Natural killer cell (primary cell): ENCODE measurements around the gene FRAT2. TPM values are rescaled to one million over a fixed set of nuclear protein-coding genes. Genes with fewer than 3 reads are reported as not detected.
A peak's percentile ranks its signal among the peaks of the same experiment; 100 is the strongest.

Experiments used
- ATAC-seq, 3 donors: fragments of 150-1000 bp in 2 of 3; fragments of 200-7000 bp in 1 of 3; cut with Tn5 transposase; 1 replicate in 1 of 3; 2 replicates in 2 of 3; pipeline ENCODE4 v1.10.0; 2021; ENCODE audit warnings: mild to moderate bottlenecking in 2 of 3, moderate library complexity in 2 of 3
- DNase-seq, 2 donors: peaks; one replicate each; pipeline versions ENCODE4 v3.0.0 to v3.0.0-alpha.2; 2013 to 2021; ENCODE audit warnings: mixed read lengths in 1 of 2
- H3K27ac ChIP-seq: one replicate; pipeline ENCODE4 v1.5.1; 2013; ENCODE audit warnings: mild to moderate bottlenecking, low read length
- H3K27me3 ChIP-seq: one replicate; pipeline ENCODE4 v1.6.1; 2013; ENCODE audit warnings: low read length; ENCODE audit not compliant: control insufficient read depth, insufficient read depth
- H3K36me3 ChIP-seq: one replicate; pipeline ENCODE4 v1.6.1; 2013; ENCODE audit warnings: low read length; ENCODE audit not compliant: control insufficient read depth, insufficient read depth
- H3K4me1 ChIP-seq: one replicate; pipeline ENCODE4 v1.6.1; 2013; ENCODE audit warnings: low read length; ENCODE audit not compliant: control insufficient read depth, insufficient read depth
- H3K4me3 ChIP-seq: one replicate; pipeline ENCODE4 v1.5.1; 2013; ENCODE audit warnings: low read length
- H3K9me3 ChIP-seq: one replicate; pipeline ENCODE4 v1.6.1; 2013; ENCODE audit warnings: low read length; ENCODE audit not compliant: control insufficient read depth, insufficient read depth
- H3K27ac Mint-ChIP-seq, 2 donors: one replicate each; pipeline ENCODE4 v1.8.0; 2022; ENCODE audit warnings: mild to moderate bottlenecking in 2 of 2, mixed read lengths in 2 of 2, moderate library complexity in 1 of 2
- H3K27me3 Mint-ChIP-seq, 2 donors: one replicate each; pipeline ENCODE4 v1.8.0; 2022; ENCODE audit warnings: low read depth in 2 of 2, mixed read lengths in 2 of 2
- H3K36me3 Mint-ChIP-seq: one replicate; pipeline ENCODE4 v1.8.0; 2022; ENCODE audit warnings: mixed read lengths
- H3K4me1 Mint-ChIP-seq, 2 donors: one replicate each; pipeline ENCODE4 v1.8.0; 2022; ENCODE audit warnings: mixed read lengths in 2 of 2
- H3K4me3 Mint-ChIP-seq: one replicate; pipeline ENCODE4 v1.8.0; 2022; ENCODE audit warnings: mild to moderate bottlenecking, moderate library complexity, mixed read lengths
- H3K9me3 Mint-ChIP-seq, 2 donors: one replicate each; pipeline ENCODE4 v1.8.0; 2022; ENCODE audit warnings: mixed read lengths in 2 of 2
- CTCF ChIP-seq: fragments of 200-600 bp; IDR thresholded peaks from one replicate; pipeline ENCODE4 v1.8.0; 2022; ENCODE audit warnings: antibody characterized with exemption
- WGBS: methylation state at CpG from one replicate; pipeline ENCODE4 v1.1.7; 2013; ENCODE audit warnings: missing lambda C conversion rate; ENCODE audit not compliant: insufficient coverage; 5-methylcytosine and 5-hydroxymethylcytosine counted together
- intact Hi-C: fragments of 100-400 bp; cut with micrococcal nuclease; formaldehyde crosslinking; loops from one replicate; pipeline ENCODE4 v1.14.2; 2022
- total RNA-seq, 4 donors: library from RNA; stranded (reverse); fragments of 120-200 nt in 1 of 4; gene quantifications; one replicate each; pipeline versions ENCODE4 v1.2.3 to v1.2.4, GENCODE V29; 2013 to 2022

FRAT2 gene
- total RNA-seq, 3 donors from 2014 or later (not counting 1 experiment from before 2014, with no cell fraction given): 18.7 to 23.4 (median 22.2) TPM

- Mint-ChIP-seq H3K4me3 (no peak overlapping the region), H3K27ac (peak overlapping the region in 1 of 2 donors; percentile 14), H3K27me3 (no peaks in the 10 kb centered on the region), H3K9me3 (no peaks in the 10 kb centered on the region), H3K4me1 (no peaks in the 10 kb centered on the region), H3K36me3 (no peaks in the 10 kb centered on the region)
- DNase-seq (no peak), ATAC-seq (peak in 1 of 3 donors; percentile 19)
- H3K27ac ChIP-seq: no peak overlapping the region
- H3K36me3 ChIP-seq: peaks cover 36% of the 10 kb centered on the region
- no peak for TF ChIP-seq CTCF
- no peaks in the 10 kb centered on the region for H3K9me3 ChIP-seq
- H3K27me3 ChIP-seq: no peaks in the 10 kb centered on the region
- WGBS: 79% methylated on average over 6 of the region's 6 CpGs
- intact Hi-C loops: no loop called here
- H3K4me3 ChIP-seq: no peak overlapping the region
- H3K4me1 ChIP-seq: no peaks in the 10 kb centered on the region
Observed at GRCh38 chr10:97376413-97376812, 41.9 kb upstream of the FRAT2 start.

GRCh38 chr10:97373456-97373855, 38.9 kb upstream of the FRAT2 start:
- H3K27me3 Mint-ChIP-seq: no peaks in the 10 kb centered on the region
- H3K4me1 Mint-ChIP-seq: no peaks in the 10 kb centered on the region
- no peak overlapping the region for H3K27ac Mint-ChIP-seq
- Histone ChIP-seq H3K27ac (no peak overlapping the region), H3K4me1 (no peaks in the 10 kb centered on the region), H3K4me3 (no peak overlapping the region), H3K27me3 (no peaks in the 10 kb centered on the region), H3K36me3 (peaks cover 37% of the 10 kb centered on the region), H3K9me3 (no peaks in the 10 kb centered on the region)
- intact Hi-C loops: no loop called here
- no peak for TF ChIP-seq CTCF
- no peak for ATAC-seq
- H3K9me3 Mint-ChIP-seq: no peaks in the 10 kb centered on the region
- no peak for DNase-seq
- H3K36me3 Mint-ChIP-seq: no peaks in the 10 kb centered on the region
- H3K4me3 Mint-ChIP-seq: no peak overlapping the region
- 96% methylated on average over 10 of the region's 10 CpGs for WGBS

GRCh38 chr10:97372233-97372875, 37.8 kb upstream of the FRAT2 start:
- no peaks in the 10 kb centered on the region for H3K36me3 Mint-ChIP-seq
- no peak overlapping the region for H3K27ac ChIP-seq
- no peak overlapping the region for H3K27ac Mint-ChIP-seq
- H3K36me3 ChIP-seq: peaks cover 33% of the 10 kb centered on the region
- H3K27me3 Mint-ChIP-seq: no peaks in the 10 kb centered on the region
- DNase-seq: no peak
- 93% methylated on average over 7 of the region's 7 CpGs for WGBS
- no peak for ATAC-seq
- no peaks in the 10 kb centered on the region for H3K9me3 Mint-ChIP-seq
- TF ChIP-seq CTCF: no peak
- H3K4me1 ChIP-seq: no peaks in the 10 kb centered on the region
- intact Hi-C loops: no loop called here
- no peak overlapping the region for H3K4me3 ChIP-seq
- H3K27me3 ChIP-seq: no peaks in the 10 kb centered on the region
- H3K4me1 Mint-ChIP-seq: no peaks in the 10 kb centered on the region
- no peaks in the 10 kb centered on the region for H3K9me3 ChIP-seq
- H3K4me3 Mint-ChIP-seq: no peak overlapping the region

DNA sequence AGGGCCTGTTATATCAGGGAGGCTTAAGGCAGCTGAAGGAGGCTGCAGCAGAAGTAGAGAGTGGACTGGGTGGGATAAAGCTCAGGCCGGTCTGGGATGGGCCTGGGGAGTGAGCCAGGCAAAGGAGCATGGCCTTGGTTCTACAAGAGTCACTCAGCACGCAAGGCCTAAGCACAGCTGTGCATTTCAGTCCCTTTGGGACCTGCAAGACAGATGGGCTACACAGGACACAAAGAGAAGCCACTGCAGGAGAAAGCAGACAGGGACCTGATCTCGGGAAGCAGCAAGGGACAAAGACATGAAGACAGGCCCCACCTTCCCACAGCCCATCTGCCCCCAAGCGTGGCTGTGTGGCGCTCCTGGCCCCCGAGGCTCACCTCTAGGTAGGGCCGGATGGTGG, 37.2 kb upstream of the FRAT2 start:
- no peaks in the 10 kb centered on the region for H3K27me3 ChIP-seq
- H3K27ac ChIP-seq: no peak overlapping the region
- H3K36me3 ChIP-seq: peaks cover 35% of the 10 kb centered on the region
- peaks cover 5% of the 10 kb centered on the region for H3K4me1 ChIP-seq
- 93% methylated on average over 7 of the region's 7 CpGs for WGBS
- H3K4me3 Mint-ChIP-seq: no peak overlapping the region
- TF ChIP-seq CTCF: no peak
- H3K27me3 Mint-ChIP-seq: no peaks in the 10 kb centered on the region
- no peaks in the 10 kb centered on the region for H3K36me3 Mint-ChIP-seq
- no peaks in the 10 kb centered on the region for H3K9me3 ChIP-seq
- no peak overlapping the region for H3K27ac Mint-ChIP-seq
- DNase-seq (no peak), ATAC-seq (no peak)
- no peaks in the 10 kb centered on the region for H3K4me1 Mint-ChIP-seq
- no peak overlapping the region for H3K4me3 ChIP-seq
- intact Hi-C loops: no loop called here
- no peaks in the 10 kb centered on the region for H3K9me3 Mint-ChIP-seq
